H4 (cell line): ENCODE measurements around the gene RETREG2. TPM values are rescaled to one million over a fixed set of nuclear protein-coding genes. Genes with fewer than 3 reads are reported as not detected.

ENCODE experiments used
- total RNA-seq: library from RNA; depleted of rRNA; stranded (reverse); fragments of >200 nt; shearing (Covaris generic); gene quantifications from 2 replicates; pipeline ENCODE4 v1.2.3, GENCODE V29; 2014; rRNA removed

Gene RETREG2
- total RNA-seq, 1 experiment from 2014 or later = 53.3 TPM

Other genes starting within 250 kb of the RETREG2 start
- gene CDK5R2, start 218.6 kb upstream of the RETREG2 start, total RNA-seq = 0.45 and 0.75 TPM in 2 replicates
- not detected in 2 replicates for gene FEV, start 193.1 kb upstream of the RETREG2 start, total RNA-seq
- not detected in 2 replicates for gene CRYBA2, start 184.9 kb upstream of the RETREG2 start, total RNA-seq
- gene CFAP65, start 136.8 kb upstream of the RETREG2 start, total RNA-seq = 0.10 TPM in 1 of 2 replicates, not detected in the other
- gene IHH, start 117.4 kb upstream of the RETREG2 start, total RNA-seq = not detected in 2 replicates
- 20.9 and 27.4 TPM in 2 replicates for gene NHEJ1, start 17.5 kb upstream of the RETREG2 start, total RNA-seq
- 0.12 TPM in 1 of 2 replicates, not detected in the other for gene SLC23A3, start 8.2 kb upstream of the RETREG2 start, total RNA-seq
- gene CNPPD1, start 1.4 kb upstream of the RETREG2 start, total RNA-seq = 10.8 and 13.3 TPM in 2 replicates
- 22.7 and 37.4 TPM in 2 replicates for gene ZFAND2B, start 28.5 kb downstream of the RETREG2 start, total RNA-seq
- 47.2 and 47.4 TPM in 2 replicates for gene ABCB6, start 40.7 kb downstream of the RETREG2 start, total RNA-seq
- gene ATG9A, start 51.4 kb downstream of the RETREG2 start, total RNA-seq = 46.4 and 73.6 TPM in 2 replicates
- gene ANKZF1, start 51.5 kb downstream of the RETREG2 start, total RNA-seq = 9.2 and 17.2 TPM in 2 replicates
- 5.7 and 7.6 TPM in 2 replicates for gene GLB1L, start 67.2 kb downstream of the RETREG2 start, total RNA-seq
- 32.8 and 42.1 TPM in 2 replicates for gene STK16, start 67.2 kb downstream of the RETREG2 start, total RNA-seq
- not detected in 2 replicates for gene TUBA4B, start 75.0 kb downstream of the RETREG2 start, total RNA-seq
- gene TUBA4A, start 75.6 kb downstream of the RETREG2 start, total RNA-seq = 6.2 and 9.3 TPM in 2 replicates
- gene DNAJB2, start 101.1 kb downstream of the RETREG2 start, total RNA-seq = 16.1 and 18.3 TPM in 2 replicates
- 6.8 and 10.0 TPM in 2 replicates for gene PTPRN, start 131.1 kb downstream of the RETREG2 start, total RNA-seq
- not detected in 2 replicates for gene RESP18, start 154.5 kb downstream of the RETREG2 start, total RNA-seq
- 79.9 and 87.7 TPM in 2 replicates for gene DNPEP, start 209.6 kb downstream of the RETREG2 start, total RNA-seq
- 0.68 and 1.2 TPM in 2 replicates for gene DES, start 240.1 kb downstream of the RETREG2 start, total RNA-seq